Neural progenitor cell (in vitro differentiated cells): ENCODE data around the gene PHACTR1. TPM values are rescaled to one million over a fixed set of nuclear protein-coding genes. Genes with fewer than 3 reads are reported as not detected.
A peak's percentile ranks its signal among the peaks of the same experiment; 100 is the strongest.
"Not testable (repeated sequence)": the region's sequence is repeated elsewhere in the genome, so short reads cannot be mapped to it uniquely, and the experiment has no call there.

Experiments
- DNase-seq: peaks from one replicate; pipeline ENCODE4 v3.0.0-alpha.2; 2016; ENCODE audit warnings: low spot score
- H2AFZ ChIP-seq: fragments of 200-600 bp; sonication (generic); replicated peaks from 2 replicates; pipeline ENCODE4 v1.6.1; 2016; ENCODE audit warnings: antibody characterized with exemption
- H3F3A ChIP-seq: fragments of 200-600 bp; sonication (generic); 2 replicates; pipeline ENCODE4 v1.6.1; 2016; ENCODE audit warnings: antibody characterized with exemption, low read depth
- H3K27ac ChIP-seq: fragments of 200-600 bp; sonication (generic); 2 replicates; pipeline ENCODE4 v1.5.1; 2016; ENCODE audit warnings: mild to moderate bottlenecking
- H3K27me3 ChIP-seq: fragments of 200-600 bp; sonication (generic); 2 replicates; pipeline ENCODE4 v1.6.1; 2016; ENCODE audit warnings: mild to moderate bottlenecking, moderate library complexity
- H3K36me3 ChIP-seq: fragments of 200-600 bp; sonication (generic); 2 replicates; pipeline ENCODE4 v1.5.1; 2016
- H3K4me1 ChIP-seq: fragments of 200-600 bp; sonication (generic); 2 replicates; pipeline ENCODE4 v1.6.1; 2016; ENCODE audit warnings: mixed run types
- H3K4me2 ChIP-seq: fragments of 200-600 bp; sonication (generic); 2 replicates; pipeline ENCODE4 v1.6.1; 2016
- H3K4me3 ChIP-seq: fragments of 200-600 bp; sonication (generic); 2 replicates; pipeline ENCODE4 v1.5.1; 2016
- H3K79me2 ChIP-seq: fragments of 200-600 bp; sonication (generic); 2 replicates; pipeline ENCODE4 v1.6.1; 2016; ENCODE audit warnings: low read depth
- H3K9ac ChIP-seq: fragments of 200-600 bp; sonication (generic); 2 replicates; pipeline ENCODE4 v1.6.1; 2016
- H3K9me3 ChIP-seq: fragments of 200-600 bp; sonication (generic); 2 replicates; pipeline ENCODE4 v1.5.1; 2016; ENCODE audit warnings: low read depth
- H4K20me1 ChIP-seq: fragments of 200-600 bp; sonication (generic); 2 replicates; pipeline ENCODE4 v1.6.1; 2016; ENCODE audit warnings: low read depth
- H3K27ac Mint-ChIP-seq: 3 replicates; pipeline ENCODE4 v1.8.0; 2021; ENCODE audit warnings: mixed read lengths
- H3K27me3 Mint-ChIP-seq: 2 replicates; pipeline ENCODE4 v1.8.0; 2022; ENCODE audit warnings: low read depth, mild to moderate bottlenecking, inconsistent platforms, moderate library complexity, mixed read lengths; ENCODE audit not compliant: insufficient read depth
- H3K36me3 Mint-ChIP-seq: 3 replicates; pipeline ENCODE4 v1.8.0; 2021; ENCODE audit warnings: mixed read lengths
- H3K4me1 Mint-ChIP-seq: 3 replicates; pipeline ENCODE4 v1.8.0; 2021; ENCODE audit warnings: mixed read lengths
- H3K4me3 Mint-ChIP-seq: 3 replicates; pipeline ENCODE4 v1.8.0; 2021; ENCODE audit warnings: mild to moderate bottlenecking, moderate library complexity, mixed read lengths
- H3K9me3 Mint-ChIP-seq: 3 replicates; pipeline ENCODE4 v1.8.0; 2020; ENCODE audit warnings: mixed read lengths
- EZH2 ChIP-seq: fragments of 200-600 bp; sonication (generic); IDR thresholded peaks from 2 replicates; pipeline ENCODE4 v1.6.1; 2017; ENCODE audit warnings: antibody characterized with exemption, mild to moderate bottlenecking, moderate library complexity
- EZH2phosphoT487 ChIP-seq: fragments of 200-600 bp; sonication (generic); IDR thresholded peaks from 2 replicates; pipeline ENCODE4 v1.6.1; 2017; ENCODE audit warnings: antibody characterized with exemption
- total RNA-seq: library from RNA; depleted of rRNA; stranded (reverse); fragments of >200 nt; gene quantifications from 2 replicates; pipeline ENCODE4 v1.2.3, GENCODE V29; 2015; ENCODE audit warnings: low replicate concordance
- TF ChIP-seq, protein P1 (sequence below): fragments of 200-600 bp; sonication (generic); IDR thresholded peaks from 2 replicates; pipeline ENCODE4 v1.5.1; 2017; ENCODE audit warnings: antibody characterized with exemption, mild to moderate bottlenecking

The PHACTR1 gene
- total RNA-seq, 1 donor from 2014 or later = 2.4 TPM

DNA sequence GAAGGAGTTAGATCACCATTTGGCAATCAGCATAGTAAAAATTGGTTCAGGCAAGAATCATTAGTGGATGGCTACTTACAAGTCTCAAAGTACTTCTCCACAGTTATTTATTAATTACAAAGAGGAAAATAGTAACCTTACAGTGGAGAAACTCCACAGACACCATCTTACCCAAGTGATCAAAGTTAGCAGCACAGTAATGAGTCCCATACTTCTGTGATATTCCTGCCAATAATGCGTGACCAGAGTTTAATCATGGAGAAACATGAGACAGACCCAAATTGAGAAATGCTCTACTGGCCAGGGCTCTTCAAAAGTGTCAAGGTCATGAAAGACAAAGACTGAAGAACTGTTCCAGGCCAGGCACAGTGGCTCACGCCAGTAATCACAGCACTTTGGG lies 602.3 kb downstream of the PHACTR1 start:
- Histone ChIP-seq H3K4me1 (no peaks in the 10 kb centered on the region), H3K4me3 (no peak overlapping the region), H3K27ac (no peak overlapping the region), H3K79me2 (no peaks in the 10 kb centered on the region), H3K9ac (no peak overlapping the region), H2AFZ (no peak overlapping the region), H3K9me3 (no peaks in the 10 kb centered on the region), H3F3A (no peaks in the 10 kb centered on the region), H3K36me3 (peaks cover 26% of the 10 kb centered on the region), H3K27me3 (no peaks in the 10 kb centered on the region), H3K4me2 (no peak overlapping the region), H4K20me1 (no peaks in the 10 kb centered on the region)
- no peak overlapping the region for H3K27ac Mint-ChIP-seq
- no peaks in the 10 kb centered on the region for H3K27me3 Mint-ChIP-seq
- H3K4me1 Mint-ChIP-seq = no peaks in the 10 kb centered on the region
- no peak for DNase-seq
- H3K36me3 Mint-ChIP-seq = peaks cover 42% of the 10 kb centered on the region
- H3K9me3 Mint-ChIP-seq = no peaks in the 10 kb centered on the region
- TF ChIP-seq EZH2phosphoT487 (no peak), EZH2 (no peak)
- TF ChIP-seq, protein P1, sequence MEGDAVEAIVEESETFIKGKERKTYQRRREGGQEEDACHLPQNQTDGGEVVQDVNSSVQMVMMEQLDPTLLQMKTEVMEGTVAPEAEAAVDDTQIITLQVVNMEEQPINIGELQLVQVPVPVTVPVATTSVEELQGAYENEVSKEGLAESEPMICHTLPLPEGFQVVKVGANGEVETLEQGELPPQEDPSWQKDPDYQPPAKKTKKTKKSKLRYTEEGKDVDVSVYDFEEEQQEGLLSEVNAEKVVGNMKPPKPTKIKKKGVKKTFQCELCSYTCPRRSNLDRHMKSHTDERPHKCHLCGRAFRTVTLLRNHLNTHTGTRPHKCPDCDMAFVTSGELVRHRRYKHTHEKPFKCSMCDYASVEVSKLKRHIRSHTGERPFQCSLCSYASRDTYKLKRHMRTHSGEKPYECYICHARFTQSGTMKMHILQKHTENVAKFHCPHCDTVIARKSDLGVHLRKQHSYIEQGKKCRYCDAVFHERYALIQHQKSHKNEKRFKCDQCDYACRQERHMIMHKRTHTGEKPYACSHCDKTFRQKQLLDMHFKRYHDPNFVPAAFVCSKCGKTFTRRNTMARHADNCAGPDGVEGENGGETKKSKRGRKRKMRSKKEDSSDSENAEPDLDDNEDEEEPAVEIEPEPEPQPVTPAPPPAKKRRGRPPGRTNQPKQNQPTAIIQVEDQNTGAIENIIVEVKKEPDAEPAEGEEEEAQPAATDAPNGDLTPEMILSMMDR = no peak
- no peak overlapping the region for H3K4me3 Mint-ChIP-seq

DNA sequence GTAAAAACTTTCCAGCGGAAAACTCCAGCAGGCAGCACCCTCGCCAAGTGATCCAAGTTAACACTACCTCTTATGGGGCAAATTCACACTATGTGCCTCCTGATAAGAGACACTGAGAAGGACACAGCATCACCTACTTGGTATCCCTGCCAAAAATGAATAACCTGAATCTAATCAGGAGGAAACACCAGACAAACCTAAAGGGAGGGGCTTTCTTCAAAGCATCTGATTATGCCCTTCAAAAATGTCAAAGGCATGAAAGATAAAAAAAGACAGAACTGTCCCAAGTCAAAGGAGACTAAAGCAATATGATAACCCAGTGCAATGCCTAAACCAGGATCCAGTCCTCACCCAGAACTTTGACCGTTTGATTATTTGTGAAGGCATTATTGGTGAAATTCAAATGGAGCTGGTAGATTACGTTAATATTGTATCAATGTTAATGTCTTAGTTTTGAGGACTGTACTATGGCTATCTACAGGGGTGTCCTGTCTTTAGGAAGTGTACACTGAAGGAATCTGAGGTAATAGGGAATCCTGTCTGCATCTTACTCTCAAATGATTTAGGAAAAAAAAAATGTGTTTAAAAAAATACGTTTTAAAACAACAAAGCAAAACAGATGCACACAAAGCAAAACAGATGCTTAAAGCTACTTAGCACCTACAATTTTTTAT lies 603.5 kb downstream of the PHACTR1 start:
- H3K79me2 ChIP-seq = no peaks in the 10 kb centered on the region
- no peaks in the 10 kb centered on the region for H3F3A ChIP-seq
- H3K9ac ChIP-seq = no peak overlapping the region
- no peaks in the 10 kb centered on the region for H3K9me3 Mint-ChIP-seq
- H3K4me1 Mint-ChIP-seq = no peaks in the 10 kb centered on the region
- H2AFZ ChIP-seq = no peak overlapping the region
- H4K20me1 ChIP-seq = no peaks in the 10 kb centered on the region
- no peaks in the 10 kb centered on the region for H3K4me1 ChIP-seq
- H3K27me3 Mint-ChIP-seq = no peaks in the 10 kb centered on the region
- no peak overlapping the region for H3K27ac Mint-ChIP-seq
- no peak for TF ChIP-seq EZH2
- TF ChIP-seq, protein P1 = no peak
- no peak for DNase-seq
- H3K4me3 ChIP-seq = no peak overlapping the region
- no peak overlapping the region for H3K4me2 ChIP-seq
- H3K36me3 Mint-ChIP-seq = peaks cover 41% of the 10 kb centered on the region
- H3K36me3 ChIP-seq = peaks cover 18% of the 10 kb centered on the region
- no peak overlapping the region for H3K27ac ChIP-seq
- no peak overlapping the region for H3K4me3 Mint-ChIP-seq
- no peaks in the 10 kb centered on the region for H3K27me3 ChIP-seq
- no peaks in the 10 kb centered on the region for H3K9me3 ChIP-seq

DNA sequence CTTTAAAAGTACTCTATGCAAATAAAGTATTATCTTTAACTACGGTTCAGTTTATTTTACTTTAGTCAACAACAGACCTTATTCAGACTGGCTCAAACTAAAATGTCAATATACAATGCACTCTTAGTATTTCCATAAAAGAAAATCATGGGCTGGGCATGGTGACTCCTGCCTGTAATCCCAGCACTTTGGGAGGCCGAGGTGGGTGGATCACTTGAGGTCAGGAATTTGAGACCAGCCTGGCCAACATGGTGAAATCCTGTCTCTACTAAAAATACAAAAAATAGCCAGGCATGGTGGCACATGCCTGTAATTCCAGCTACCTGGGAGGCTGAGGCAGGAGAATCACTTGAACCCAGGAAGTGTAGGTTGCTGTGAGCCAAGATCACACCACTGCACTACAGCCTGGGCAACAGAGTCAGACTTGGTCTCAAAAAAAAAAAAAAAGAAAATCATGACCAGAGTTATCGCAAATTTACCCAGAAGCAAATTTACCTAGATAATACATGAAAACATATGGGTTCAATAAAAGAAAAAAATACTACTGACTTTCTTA lies 609.5 kb downstream of the PHACTR1 start:
- not testable (repeated sequence) for H3K9me3 ChIP-seq, H3K9ac ChIP-seq, H3K9me3 Mint-ChIP-seq, H3F3A ChIP-seq, H3K4me1 ChIP-seq, H4K20me1 ChIP-seq, H3K27me3 ChIP-seq, H3K27me3 Mint-ChIP-seq, H3K27ac Mint-ChIP-seq, H3K4me3 ChIP-seq, DNase-seq, H3K36me3 ChIP-seq, H2AFZ ChIP-seq, H3K27ac ChIP-seq
- Mint-ChIP-seq H3K4me3 (peak overlapping the region; percentile 95), H3K4me1 (peaks cover 18% of the 10 kb centered on the region), H3K36me3 (peaks cover 15% of the 10 kb centered on the region)
- Histone ChIP-seq H3K4me2 (peak overlapping the region; percentile 85), H3K79me2 (peaks cover 26% of the 10 kb centered on the region)

DNA sequence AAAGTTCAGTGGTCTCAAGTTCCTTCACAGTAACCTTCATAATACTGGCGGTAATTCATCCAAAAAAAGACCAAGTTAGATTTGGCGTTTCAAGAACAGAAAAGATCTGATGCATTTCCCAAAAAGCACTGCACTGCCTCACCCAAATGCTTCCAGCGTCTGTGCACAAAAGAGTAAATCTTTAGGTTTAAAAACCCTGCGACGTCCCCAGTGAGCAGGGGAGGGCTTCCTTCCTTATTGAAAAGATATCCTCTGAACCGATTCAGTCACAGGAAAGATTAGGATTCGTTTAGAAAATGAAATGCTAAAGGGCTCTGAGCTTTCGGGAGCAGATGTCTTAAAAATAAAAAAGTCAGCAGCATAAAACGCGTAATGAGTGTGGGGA lies 611.1 kb downstream of the PHACTR1 start:
- Histone ChIP-seq H3K4me2 (peak overlapping the region; percentile 85), H4K20me1 (no peaks in the 10 kb centered on the region), H2AFZ (peak overlapping the region; percentile 80), H3K9ac (peak overlapping the region; percentile 56), H3K36me3 (peaks cover 7% of the 10 kb centered on the region), H3K79me2 (peaks cover 26% of the 10 kb centered on the region), H3K4me1 (peaks cover 9% of the 10 kb centered on the region), H3K9me3 (no peaks in the 10 kb centered on the region), H3F3A (peaks cover 8% of the 10 kb centered on the region), H3K27me3 (no peaks in the 10 kb centered on the region), H3K27ac (peak overlapping the region; percentile 88), H3K4me3 (peak overlapping the region; percentile 80)
- Mint-ChIP-seq H3K9me3 (no peaks in the 10 kb centered on the region), H3K27ac (peak overlapping the region; percentile 70), H3K4me3 (peak overlapping the region; percentile 95), H3K27me3 (peaks cover 2% of the 10 kb centered on the region), H3K36me3 (peaks cover 11% of the 10 kb centered on the region), H3K4me1 (peaks cover 18% of the 10 kb centered on the region)
- DNase-seq = peak; percentile 49
- TF ChIP-seq, protein P1 = no peak
- TF ChIP-seq EZH2 = no peak
